DOHH2 (cell line): ENCODE data around the gene PPM1H.

ENCODE experiments used
- H3F3A ChIP-seq: fragments of 200-600 bp; sonication (generic), shearing (Covaris generic); 2 replicates; pipeline ENCODE4 v1.6.0; 2016; ENCODE audit warnings: antibody characterized with exemption, mild to moderate bottlenecking; ENCODE audit not compliant: control insufficient read depth, insufficient read depth
- H3K27ac ChIP-seq: fragments of 200-600 bp; sonication (generic); 2 replicates; pipeline ENCODE4 v1.5.1; 2014; ENCODE audit warnings: low read depth, mild to moderate bottlenecking, low read length, moderate library complexity
- H3K27me3 ChIP-seq: fragments of 200-600 bp; sonication (generic); 2 replicates; pipeline ENCODE4 v1.6.1; 2014; ENCODE audit warnings: mild to moderate bottlenecking, low read length, mixed read lengths; ENCODE audit not compliant: control insufficient read depth
- H3K36me3 ChIP-seq: fragments of 200-600 bp; sonication (generic); 2 replicates; pipeline ENCODE4 v1.6.1; 2014; ENCODE audit warnings: mild to moderate bottlenecking, low read length, moderate library complexity, mixed read lengths; ENCODE audit not compliant: control insufficient read depth
- H3K4me1 ChIP-seq: fragments of 200-600 bp; sonication (generic); 2 replicates; pipeline ENCODE4 v1.6.1; 2014; ENCODE audit warnings: mild to moderate bottlenecking, low read length, mixed read lengths; ENCODE audit not compliant: control insufficient read depth
- H3K4me2 ChIP-seq: fragments of 200-600 bp; sonication (generic); 2 replicates; pipeline ENCODE4 v1.6.0; 2014; ENCODE audit warnings: mild to moderate bottlenecking, low read length, moderate library complexity
- H3K4me3 ChIP-seq: fragments of 200-600 bp; sonication (generic); 2 replicates; pipeline ENCODE4 v1.5.1; 2014; ENCODE audit warnings: mild to moderate bottlenecking, low read length, mixed read lengths
- H3K79me2 ChIP-seq: fragments of 200-600 bp; sonication (generic); 2 replicates; pipeline ENCODE4 v1.6.1; 2014; ENCODE audit warnings: mild to moderate bottlenecking, low read length, mixed read lengths; ENCODE audit not compliant: control insufficient read depth
- H3K9me2 ChIP-seq: fragments of 200-600 bp; sonication (generic); replicated peaks from 2 replicates; pipeline ENCODE4 v1.6.1; 2014; ENCODE audit warnings: mild to moderate bottlenecking, low read length, mixed read lengths; ENCODE audit not compliant: control insufficient read depth
- H3K9me3 ChIP-seq: fragments of 200-600 bp; sonication (generic); 2 replicates; pipeline ENCODE4 v1.6.1; 2014; ENCODE audit warnings: antibody characterized with exemption, low read length, mixed read lengths; ENCODE audit not compliant: control insufficient read depth, insufficient read depth
- H4K20me1 ChIP-seq: fragments of 200-600 bp; sonication (generic); 2 replicates; pipeline ENCODE4 v1.6.0; 2014; ENCODE audit warnings: low read depth, mild to moderate bottlenecking, antibody characterized with exemption, low read length, moderate library complexity; ENCODE audit not compliant: control insufficient read depth, insufficient read depth
- CTCF ChIP-seq: fragments of 200-600 bp; sonication (generic); IDR thresholded peaks from one replicate; pipeline ENCODE4 v1.5.1; 2014; ENCODE audit warnings: antibody characterized with exemption, mild to moderate bottlenecking, low read depth, low read length; ENCODE audit not compliant: poor library complexity, severe bottlenecking
- EZH2phosphoT487 ChIP-seq: fragments of 200-600 bp; sonication (generic); IDR thresholded peaks from 2 replicates; pipeline ENCODE4 v1.6.1; 2017; ENCODE audit warnings: borderline replicate concordance, mild to moderate bottlenecking, antibody characterized with exemption, low read length, moderate library complexity, mixed read lengths

PPM1H gene

GRCh38 chr12:62832027-62832426 is 102.9 kb downstream of the PPM1H start:
- Histone ChIP-seq H3K36me3 (no peaks in the 10 kb centered on the region), H4K20me1 (no peaks in the 10 kb centered on the region), H3K4me2 (no peak overlapping the region), H3K27me3 (no peaks in the 10 kb centered on the region; the same call in 1 of the 2 replicates), H3K9me3 (no peaks in the 10 kb centered on the region), H3K4me3 (no peak overlapping the region), H3K27ac (no peak overlapping the region), H3F3A (no peaks in the 10 kb centered on the region), H3K79me2 (no peaks in the 10 kb centered on the region), H3K4me1 (no peaks in the 10 kb centered on the region), H3K9me2 (no peaks in the 10 kb centered on the region)
- TF ChIP-seq EZH2phosphoT487, result no peak
- TF ChIP-seq CTCF, result no peak

DNA sequence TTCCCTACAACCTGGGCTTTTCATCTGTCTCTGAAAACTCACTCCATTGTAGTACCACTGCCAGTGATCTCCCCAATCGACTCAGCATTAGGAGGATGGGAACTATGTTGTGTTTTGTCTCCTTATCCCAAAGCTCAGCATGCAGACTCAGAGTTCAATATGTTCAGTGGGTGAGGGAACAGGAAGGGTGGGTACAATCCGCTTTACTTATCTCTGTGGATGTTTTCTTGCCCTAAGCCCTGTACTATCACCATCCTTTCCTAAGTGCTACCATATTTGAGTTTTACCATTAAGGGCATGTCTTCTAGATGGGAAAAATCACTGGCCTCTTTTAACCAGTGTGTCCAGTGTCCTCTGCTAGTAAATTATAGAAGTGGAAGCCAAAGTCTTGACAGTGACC is 107.1 kb downstream of the PPM1H start:
- TF ChIP-seq EZH2phosphoT487 (no peak), CTCF (no peak)
- Histone ChIP-seq H3K9me3 (no peaks in the 10 kb centered on the region), H3K79me2 (no peaks in the 10 kb centered on the region), H3K36me3 (no peaks in the 10 kb centered on the region), H3F3A (no peaks in the 10 kb centered on the region), H3K4me2 (no peak overlapping the region), H3K4me3 (no peak overlapping the region), H3K27ac (no peak overlapping the region), H3K4me1 (no peaks in the 10 kb centered on the region), H4K20me1 (no peaks in the 10 kb centered on the region), H3K27me3 (no peaks in the 10 kb centered on the region), H3K9me2 (no peaks in the 10 kb centered on the region)

DNA sequence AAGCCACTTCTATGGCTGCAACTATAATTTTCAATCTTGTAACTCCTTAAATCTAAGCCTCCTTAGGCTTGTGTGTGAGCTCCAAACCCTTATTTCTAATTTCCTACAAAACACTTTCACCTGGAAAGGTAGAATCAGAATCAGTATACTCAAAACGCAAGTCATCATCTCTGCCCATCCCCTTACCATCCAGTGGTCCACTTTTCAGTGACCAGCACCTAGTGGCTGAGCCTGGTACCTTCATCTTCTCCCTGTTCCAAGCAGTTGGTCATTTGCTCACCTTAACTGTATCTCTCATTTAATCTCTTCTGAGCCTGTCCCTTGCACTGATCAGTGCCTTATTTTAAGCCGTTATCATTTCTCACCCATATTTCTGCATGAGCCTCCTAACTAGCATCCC is 107.9 kb downstream of the PPM1H start:
- Histone ChIP-seq H4K20me1 (no peaks in the 10 kb centered on the region), H3K27me3 (no peaks in the 10 kb centered on the region), H3F3A (no peaks in the 10 kb centered on the region), H3K27ac (no peak overlapping the region), H3K4me3 (no peak overlapping the region), H3K4me1 (no peaks in the 10 kb centered on the region), H3K9me2 (no peaks in the 10 kb centered on the region), H3K9me3 (no peaks in the 10 kb centered on the region), H3K79me2 (no peaks in the 10 kb centered on the region), H3K36me3 (no peaks in the 10 kb centered on the region), H3K4me2 (no peak overlapping the region)
- TF ChIP-seq EZH2phosphoT487 (no peak), CTCF (no peak)

GRCh38 chr12:62817556-62818271 is 117.2 kb downstream of the PPM1H start:
- no peaks in the 10 kb centered on the region for H4K20me1 ChIP-seq
- H3K9me3 ChIP-seq, result no peaks in the 10 kb centered on the region
- H3K27ac ChIP-seq, result no peak overlapping the region
- no peaks in the 10 kb centered on the region for H3K36me3 ChIP-seq
- H3K9me2 ChIP-seq, result no peaks in the 10 kb centered on the region
- no peak overlapping the region for H3K4me3 ChIP-seq
- H3K27me3 ChIP-seq, result no peaks in the 10 kb centered on the region
- H3K79me2 ChIP-seq, result no peaks in the 10 kb centered on the region
- no peaks in the 10 kb centered on the region for H3F3A ChIP-seq
- TF ChIP-seq EZH2phosphoT487 (no peak), CTCF (no peak)
- H3K4me1 ChIP-seq, result peaks cover 4% of the 10 kb centered on the region; the same call in 1 of the 2 replicates
- no peak overlapping the region for H3K4me2 ChIP-seq
